GM18951 (cell line): Measurements from ENCODE around the gene HOTAIR.

Experiments used
- POLR2A ChIP-seq: IDR thresholded peaks from 4 replicates; pipeline ENCODE4 v1.6.1; 2011; ENCODE audit warnings: mild to moderate bottlenecking; ENCODE audit not compliant: insufficient read length, insufficient read depth; ENCODE audit errors: extremely low read depth
- in situ Hi-C: fragments of 300-500 bp; cut with MboI; formaldehyde crosslinking; loops from one replicate; pipeline ENCODE4 v1.12.0; 2022; ENCODE audit warnings: low sequenced_read_pairs, mixed read lengths, inconsistent platforms; ENCODE audit not compliant: unreplicated experiment

HOTAIR gene

GRCh38 chr12:53949631-53950436 is 24.9 kb downstream of the HOTAIR start:
- in situ Hi-C loops, result no loop called here
- no peak for TF ChIP-seq POLR2A

GRCh38 chr12:53948650-53949593 is 25.8 kb downstream of the HOTAIR start:
- no peak for TF ChIP-seq POLR2A
- in situ Hi-C loops, result no loop called here

- in situ Hi-C loops, result no loop called here
- TF ChIP-seq POLR2A, result no peak
Measured at GRCh38 chr12:53947743-53948142, 27.0 kb downstream of the HOTAIR start.

- no peak for TF ChIP-seq POLR2A
- in situ Hi-C loops, result no loop called here
Measured at GRCh38 chr12:53944907-53945847, 29.6 kb downstream of the HOTAIR start.

GRCh38 chr12:53944209-53944608 is 30.5 kb downstream of the HOTAIR start:
- TF ChIP-seq POLR2A, result no peak
- in situ Hi-C loops, result no loop called here

- TF ChIP-seq POLR2A, result no peak
- in situ Hi-C loops, result no loop called here
Measured at GRCh38 chr12:53942467-53942997, 32.2 kb downstream of the HOTAIR start.

- no peak for TF ChIP-seq POLR2A
- in situ Hi-C loops, result no loop called here
Measured at GRCh38 chr12:53941750-53942149, 33.0 kb downstream of the HOTAIR start.

- in situ Hi-C loops, result no loop called here
- no peak for TF ChIP-seq POLR2A
Measured at GRCh38 chr12:53941187-53941586, 33.6 kb downstream of the HOTAIR start.

GRCh38 chr12:53940443-53941014 is 34.2 kb downstream of the HOTAIR start:
- no peak for TF ChIP-seq POLR2A
- in situ Hi-C loops, result no loop called here

GRCh38 chr12:53939141-53940108 is 35.3 kb downstream of the HOTAIR start:
- in situ Hi-C loops, result no loop called here

More at GRCh38 chr12:53939141-53940108, 35.3 kb downstream of the HOTAIR start:
- no peak for TF ChIP-seq POLR2A
